Stomach (tissue), 9 donors: ENCODE measurements around the gene ADGRD1. TPM values are rescaled to one million over a fixed set of nuclear protein-coding genes. Genes with fewer than 3 reads are reported as not detected.

Experiments
- DNase-seq, 2 donors: peaks; one replicate each; pipeline versions ENCODE4 v3.0.0 to v3.0.0-alpha.2; 2013 to 2019
- H3K27ac ChIP-seq, 5 donors: fragments of 200-600 bp in 4 of 5; sonication (generic) in 4 of 5; one replicate each; pipeline ENCODE4 v1.5.1; 2013 to 2019; ENCODE audit warnings: mild to moderate bottlenecking in 1 of 5, moderate library complexity in 1 of 5
- H3K27me3 ChIP-seq, 3 donors: fragments of 200-600 bp; sonication (generic); one replicate each; pipeline ENCODE4 v1.5.1; 2017 to 2019; ENCODE audit warnings: mixed run types in 1 of 3
- H3K36me3 ChIP-seq, 4 donors: fragments of 200-600 bp; sonication (generic); 1 replicate in 3 of 4; 2 replicates in 1 of 4; pipeline ENCODE4 v1.5.1; 2016 to 2019
- H3K4me1 ChIP-seq, 4 donors: fragments of 200-600 bp; sonication (generic); one replicate each; pipeline ENCODE4 v1.5.1; 2016 to 2019
- H3K4me3 ChIP-seq, 4 donors: fragments of 200-600 bp; sonication (generic) in 3 of 4; one replicate each; pipeline ENCODE4 v1.5.1; 2016 to 2019; ENCODE audit warnings: mild to moderate bottlenecking in 1 of 4
- H3K9me3 ChIP-seq, 4 donors: fragments of 200-600 bp; sonication (generic); one replicate each; pipeline ENCODE4 v1.5.1; 2016 to 2019
- CTCF ChIP-seq, 7 experiments: fragments of 450-650 bp in 4 of 7; fragments of 200-600 bp in 3 of 7; sonication (generic) in 3 of 7; IDR thresholded peaks; one replicate each; pipeline ENCODE4 v1.5.1; 2016 to 2019; ENCODE audit warnings: antibody characterized with exemption in 7 of 7, control low read depth in 2 of 7, mild to moderate bottlenecking in 1 of 7
- EP300 ChIP-seq: sonication (generic); formaldehyde crosslinking; IDR thresholded peaks from one replicate; pipeline ENCODE4 v1.6.1; 2017; ENCODE audit warnings: antibody characterized with exemption
- POLR2A ChIP-seq, 4 donors: fragments of 450-650 bp; IDR thresholded peaks; one replicate each; pipeline ENCODE4 v1.6.1; 2016; ENCODE audit warnings: antibody characterized with exemption in 4 of 4, control low read depth in 2 of 4, mild to moderate bottlenecking in 1 of 4, moderate library complexity in 1 of 4
- POLR2AphosphoS5 ChIP-seq, 3 donors: sonication (generic); formaldehyde crosslinking; IDR thresholded peaks; one replicate each; pipeline ENCODE4 v1.6.1; 2016; ENCODE audit warnings: antibody characterized with exemption in 3 of 3
- WGBS, 5 donors: extraction: QIAGEN DNeasy Blood & Tissue Kit in 3 of 5; methylation state at CpG; one replicate each; pipeline versions ENCODE4 v1.1.5 to v1.1.7; 2013 to 2018; 5-methylcytosine and 5-hydroxymethylcytosine counted together
- intact Hi-C: fragments of 100-400 bp; cut with DNase I; formaldehyde crosslinking; loops from one replicate; pipeline ENCODE4 v1.15.1; 2023; ENCODE audit warnings: low total_unique reads
- polyA plus RNA-seq, 3 donors: library from polyadenylated mRNA; stranded (reverse); fragments of 200-250 nt; gene quantifications; one replicate each; pipeline ENCODE4 v1.2.3, GENCODE V29; 2013
- total RNA-seq, 5 donors: library from RNA; depleted of rRNA; stranded (reverse); fragments of >200 nt; gene quantifications; one replicate each; pipeline versions ENCODE4 v1.1.0 to v1.2.3, GENCODE V29; 2014 to 2016
- donor health status: healthy with polysubstance abuse.
- donor health status: Bipolar disorder and iron deficiency.
- donor health status: healthy.

ADGRD1 gene
- total and polyA plus RNA-seq, 8 donors, result 3.7 to 43.8 (median 15.4) TPM

- Histone ChIP-seq H3K4me3 (no peak overlapping the region), H3K36me3 (no peaks in the 10 kb centered on the region), H3K27me3 (no peaks in the 10 kb centered on the region), H3K27ac (no peak overlapping the region), H3K4me1 (no peaks in the 10 kb centered on the region), H3K9me3 (no peaks in the 10 kb centered on the region)
- DNase-seq, result no peak
- TF ChIP-seq CTCF (IDR thresholded peaks at IDR 0.05) (no peak), POLR2AphosphoS5 (IDR thresholded peaks at IDR 0.05) (no peak), POLR2A (IDR thresholded peaks at IDR 0.05) (no peak), EP300 (no peak)
- intact Hi-C loops, result no loop called here
- WGBS, 5 donors, result 84 to 94% (median 87%) methylated on average over 18 to 26 of the region's 26 CpGs
These were observed 96.9 kb downstream of the ADGRD1 start for GRCh38 chr12:131050463-131051154.

DNA sequence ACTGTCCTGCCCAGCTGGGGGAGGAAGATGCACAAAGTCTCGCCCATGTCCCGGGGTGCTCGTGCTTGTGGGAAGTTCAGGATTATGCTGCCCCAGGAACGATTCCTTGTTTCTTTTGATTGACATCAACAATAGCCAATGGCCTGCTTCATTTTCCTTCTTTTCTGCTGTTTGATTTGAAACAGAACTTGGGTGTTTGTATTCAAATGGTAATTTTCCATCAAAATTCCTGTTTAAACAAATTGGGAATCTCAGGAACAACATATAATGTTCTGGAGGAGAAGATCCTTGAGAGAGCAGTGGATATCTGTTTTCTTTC, 97.4 kb downstream of the ADGRD1 start:
- DNase-seq, result no peak
- no peaks in the 10 kb centered on the region for H3K9me3 ChIP-seq
- no peak overlapping the region for H3K4me3 ChIP-seq
- no peaks in the 10 kb centered on the region for H3K36me3 ChIP-seq
- H3K4me1 ChIP-seq, result no peaks in the 10 kb centered on the region
- 80 to 91% (median 89%) methylated on average over 4 of the region's 4 CpGs for WGBS, 5 donors
- intact Hi-C loops, result no loop called here
- no peak overlapping the region for H3K27ac ChIP-seq
- no peaks in the 10 kb centered on the region for H3K27me3 ChIP-seq
- TF ChIP-seq CTCF (IDR thresholded peaks at IDR 0.05) (no peak), POLR2A (IDR thresholded peaks at IDR 0.05) (no peak), EP300 (no peak), POLR2AphosphoS5 (IDR thresholded peaks at IDR 0.05) (no peak)

- intact Hi-C loops, result no loop called here
- WGBS, 5 donors, result 78 to 87% (median 86%) methylated on average over 12 to 15 of the region's 15 CpGs
- no peaks in the 10 kb centered on the region for H3K4me1 ChIP-seq
- no peak overlapping the region for H3K4me3 ChIP-seq
- H3K9me3 ChIP-seq, result no peaks in the 10 kb centered on the region
- no peaks in the 10 kb centered on the region for H3K27me3 ChIP-seq
- H3K36me3 ChIP-seq, result no peaks in the 10 kb centered on the region
- TF ChIP-seq POLR2A (IDR thresholded peaks at IDR 0.05), result no peak
- TF ChIP-seq EP300, result no peak
- TF ChIP-seq CTCF (IDR thresholded peaks at IDR 0.05), result no peak
- TF ChIP-seq POLR2AphosphoS5 (IDR thresholded peaks at IDR 0.05), result no peak
- DNase-seq, result no peak
- no peak overlapping the region for H3K27ac ChIP-seq
These were observed 98.5 kb downstream of the ADGRD1 start for GRCh38 chr12:131052063-131052781.

DNA sequence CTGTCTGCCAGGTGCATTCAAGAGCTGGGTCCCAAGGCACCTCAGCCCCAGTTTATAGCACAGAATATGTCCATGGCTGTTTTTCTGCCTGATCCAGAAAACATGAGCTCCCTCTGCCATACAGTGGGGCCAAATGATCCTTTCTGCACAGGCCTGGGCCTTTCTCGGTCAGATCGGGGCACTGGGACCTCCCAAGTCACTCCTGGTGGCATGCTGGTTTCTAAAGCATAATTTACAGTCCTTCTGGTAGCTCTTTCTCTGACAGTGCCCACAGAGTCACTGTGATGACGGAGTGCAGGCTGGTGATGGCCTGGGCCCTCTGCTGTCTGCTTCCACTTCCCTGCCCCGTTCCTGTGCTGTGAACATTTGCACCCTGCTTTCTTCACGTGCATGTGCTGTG, 99.2 kb downstream of the ADGRD1 start:
- no peak for DNase-seq
- Histone ChIP-seq H3K4me1 (no peaks in the 10 kb centered on the region), H3K27me3 (no peaks in the 10 kb centered on the region), H3K27ac (no peak overlapping the region), H3K9me3 (no peaks in the 10 kb centered on the region), H3K4me3 (no peak overlapping the region), H3K36me3 (no peaks in the 10 kb centered on the region)
- TF ChIP-seq CTCF (IDR thresholded peaks at IDR 0.05), result no peak
- intact Hi-C loops, result no loop called here
- WGBS, 5 donors, result 76 to 88% (median 81%) methylated on average over 5 of the region's 5 CpGs
